Brain microvascular endothelial cell (primary cell): ENCODE data around the gene RBCK1.

Experiments
- DNase-seq: peaks from one replicate; pipeline ENCODE4 v3.0.0-alpha.2; 2020
- H3K27ac ChIP-seq: fragments of 250-450 bp; sonication (Bioruptor Pico); 2 replicates; pipeline ENCODE4 v1.5.1; 2020; ENCODE audit warnings: mild to moderate bottlenecking, moderate library complexity
- H3K27me3 ChIP-seq: fragments of 250-450 bp; sonication (Bioruptor Pico); replicated peaks from 2 replicates; pipeline ENCODE4 v1.5.1; 2020; ENCODE audit warnings: mild to moderate bottlenecking
- H3K36me3 ChIP-seq: fragments of 250-450 bp; sonication (Bioruptor Pico); replicated peaks from 2 replicates; pipeline ENCODE4 v1.5.1; 2020; ENCODE audit warnings: mild to moderate bottlenecking
- H3K4me3 ChIP-seq: 2 replicates; pipeline ENCODE4 v1.5.1; 2011; ENCODE audit warnings: low read depth, mild to moderate bottlenecking, control low read depth, low read length, moderate library complexity
- in situ Hi-C: cut with HindIII; loops from 2 replicates; pipeline ENCODE4 v1.10.0; 2017; ENCODE audit warnings: low sequenced_read_pairs, low pct_ligation_motif_present
- TF ChIP-seq, protein P1 (sequence below): IDR thresholded peaks from 2 replicates; pipeline ENCODE4 v1.5.1; 2011; ENCODE audit warnings: low read depth, mild to moderate bottlenecking, moderate library complexity, low read length, control low read depth, inconsistent platforms; ENCODE audit errors: missing control alignments

RBCK1 gene

DNA sequence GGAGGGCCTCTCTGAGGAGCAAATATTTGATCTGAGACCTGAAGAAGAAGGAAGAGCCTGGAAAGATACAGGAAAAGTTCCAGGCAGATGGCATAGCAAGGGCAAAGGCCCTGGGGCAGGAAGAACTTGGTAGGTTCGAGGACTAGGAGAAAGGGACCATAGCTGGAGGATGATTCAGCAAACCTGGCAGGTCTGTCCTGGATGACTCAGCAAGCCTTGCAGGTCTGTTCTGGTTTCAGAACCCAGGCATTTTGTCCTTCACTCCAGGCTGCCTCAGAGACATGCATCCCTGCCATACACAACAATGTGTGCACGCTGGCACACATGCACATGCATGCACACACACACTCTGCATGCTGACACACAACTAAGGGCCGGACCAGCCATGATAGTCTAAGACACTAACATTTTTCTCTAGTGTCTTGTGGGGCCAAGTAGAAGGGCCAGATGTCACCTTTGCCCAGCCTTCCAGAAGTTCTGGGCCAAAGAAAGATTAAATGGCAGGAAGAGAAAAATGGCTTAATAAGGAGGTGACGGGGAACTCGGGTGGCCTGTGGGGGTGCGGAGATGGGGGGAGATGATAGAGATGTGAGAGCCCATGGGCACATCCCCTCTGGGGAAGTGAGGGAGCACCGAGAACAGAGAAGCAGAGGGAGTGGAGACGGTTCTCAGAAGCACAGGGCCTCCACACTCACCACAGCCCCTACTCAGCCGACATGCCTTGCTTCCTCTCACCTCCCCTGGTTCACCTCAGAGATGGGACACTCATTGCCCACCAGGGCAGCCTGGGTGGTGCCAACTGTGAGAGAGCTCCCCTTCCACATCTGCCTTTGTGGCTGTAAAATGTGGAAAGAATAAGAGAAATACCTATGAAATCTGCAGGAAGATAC, 42.9 kb upstream of the RBCK1 start:
- TF ChIP-seq, protein P1, sequence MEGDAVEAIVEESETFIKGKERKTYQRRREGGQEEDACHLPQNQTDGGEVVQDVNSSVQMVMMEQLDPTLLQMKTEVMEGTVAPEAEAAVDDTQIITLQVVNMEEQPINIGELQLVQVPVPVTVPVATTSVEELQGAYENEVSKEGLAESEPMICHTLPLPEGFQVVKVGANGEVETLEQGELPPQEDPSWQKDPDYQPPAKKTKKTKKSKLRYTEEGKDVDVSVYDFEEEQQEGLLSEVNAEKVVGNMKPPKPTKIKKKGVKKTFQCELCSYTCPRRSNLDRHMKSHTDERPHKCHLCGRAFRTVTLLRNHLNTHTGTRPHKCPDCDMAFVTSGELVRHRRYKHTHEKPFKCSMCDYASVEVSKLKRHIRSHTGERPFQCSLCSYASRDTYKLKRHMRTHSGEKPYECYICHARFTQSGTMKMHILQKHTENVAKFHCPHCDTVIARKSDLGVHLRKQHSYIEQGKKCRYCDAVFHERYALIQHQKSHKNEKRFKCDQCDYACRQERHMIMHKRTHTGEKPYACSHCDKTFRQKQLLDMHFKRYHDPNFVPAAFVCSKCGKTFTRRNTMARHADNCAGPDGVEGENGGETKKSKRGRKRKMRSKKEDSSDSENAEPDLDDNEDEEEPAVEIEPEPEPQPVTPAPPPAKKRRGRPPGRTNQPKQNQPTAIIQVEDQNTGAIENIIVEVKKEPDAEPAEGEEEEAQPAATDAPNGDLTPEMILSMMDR, result no peak
- H3K36me3 ChIP-seq, result no peaks in the 10 kb centered on the region
- in situ Hi-C loops, result no loop called here
- no peak overlapping the region for H3K4me3 ChIP-seq
- peak; percentile 24 for DNase-seq
- H3K27me3 ChIP-seq, result no peaks in the 10 kb centered on the region
- H3K27ac ChIP-seq, result no peak overlapping the region

DNA sequence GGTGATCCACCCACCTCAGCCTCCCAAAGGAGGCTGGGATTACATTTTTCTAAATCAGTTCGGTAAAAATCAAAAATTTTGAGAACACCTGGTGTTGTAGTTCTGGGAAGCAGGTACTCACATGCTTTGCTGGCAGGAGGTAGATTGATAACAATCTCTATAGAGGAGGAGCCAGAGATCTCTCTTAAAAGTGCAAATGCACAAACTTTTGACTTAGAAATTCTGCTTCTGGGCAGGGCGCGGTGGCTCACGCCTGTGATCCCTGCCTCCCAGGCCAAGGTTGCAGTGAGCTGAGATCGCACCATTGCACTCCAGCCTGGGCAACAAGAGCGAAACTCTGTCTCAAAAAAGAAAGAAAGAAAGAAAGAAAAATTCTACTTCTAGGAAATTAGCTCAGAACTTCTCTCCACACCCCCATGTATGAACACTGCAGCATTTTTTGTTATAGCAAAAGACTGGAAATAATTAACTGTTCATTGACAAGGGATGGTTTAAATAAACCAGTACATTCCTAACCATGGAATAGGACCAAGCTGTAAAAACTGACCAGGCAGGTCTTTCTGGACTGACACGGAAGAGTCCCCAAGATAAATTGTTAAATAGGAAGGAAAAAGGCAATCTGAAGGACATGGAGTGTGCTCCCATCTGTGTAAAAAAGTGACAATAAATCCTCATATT, 41.9 kb upstream of the RBCK1 start:
- in situ Hi-C loops, result no loop called here
- Histone ChIP-seq H3K36me3 (no peaks in the 10 kb centered on the region), H3K27me3 (no peaks in the 10 kb centered on the region), H3K4me3 (no peak overlapping the region), H3K27ac (no peak overlapping the region)
- DNase-seq, result no peak
- TF ChIP-seq, protein P1, result no peak

GRCh38 chr20:366719-367485, 41.2 kb upstream of the RBCK1 start:
- H3K36me3 ChIP-seq, result no peaks in the 10 kb centered on the region
- H3K4me3 ChIP-seq, result no peak overlapping the region
- in situ Hi-C loops, result no loop called here
- H3K27me3 ChIP-seq, result no peaks in the 10 kb centered on the region
- H3K27ac ChIP-seq, result no peak overlapping the region
- TF ChIP-seq, protein P1, result no peak
- DNase-seq, result no peak

DNA sequence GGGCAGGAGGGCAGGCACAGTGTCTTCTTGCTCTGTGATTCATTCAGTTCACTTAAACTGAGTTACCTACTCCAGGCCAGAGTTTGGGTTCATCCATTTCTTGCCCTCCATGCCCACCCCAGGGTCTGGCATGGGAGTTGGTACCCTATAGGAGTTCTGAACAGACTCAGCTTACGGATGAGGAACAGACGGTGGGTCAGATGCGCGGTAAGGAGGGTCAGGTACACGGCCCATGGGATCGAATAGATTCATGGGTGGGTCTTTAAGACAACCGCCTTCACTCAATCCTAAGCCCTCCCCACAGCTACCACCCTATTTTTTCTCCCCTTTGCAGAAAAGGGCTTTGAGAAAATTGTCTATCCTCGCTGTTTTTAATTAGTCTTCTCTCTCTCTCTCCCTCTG, 40.6 kb upstream of the RBCK1 start:
- no peak overlapping the region for H3K4me3 ChIP-seq
- in situ Hi-C loops, result no loop called here
- H3K36me3 ChIP-seq, result no peaks in the 10 kb centered on the region
- TF ChIP-seq, protein P1, result no peak
- no peak for DNase-seq
- no peak overlapping the region for H3K27ac ChIP-seq
- H3K27me3 ChIP-seq, result no peaks in the 10 kb centered on the region

DNA sequence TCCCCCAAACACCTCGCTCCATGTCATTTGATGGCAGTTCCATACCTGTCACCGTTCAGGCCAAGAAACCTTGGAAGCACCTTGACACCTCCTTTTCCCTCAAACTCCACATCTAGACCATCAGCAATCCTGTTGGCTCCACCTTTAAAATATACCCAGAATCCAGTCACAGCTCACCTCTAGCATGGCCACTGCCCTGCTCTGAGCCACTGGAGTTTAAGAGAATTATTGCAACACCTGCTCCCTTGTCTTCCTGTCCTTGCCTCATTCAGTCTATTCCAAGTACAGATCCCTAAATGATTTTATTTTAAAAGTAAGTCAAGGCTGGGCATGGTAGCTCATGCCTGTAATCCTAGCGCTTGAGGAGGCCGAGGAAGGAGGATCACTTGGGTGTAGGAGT, 39.2 kb upstream of the RBCK1 start:
- no peak overlapping the region for H3K27ac ChIP-seq
- no peak for DNase-seq
- H3K27me3 ChIP-seq, result no peaks in the 10 kb centered on the region
- in situ Hi-C loops, result no loop called here
- TF ChIP-seq, protein P1, result no peak
- H3K36me3 ChIP-seq, result no peaks in the 10 kb centered on the region
- H3K4me3 ChIP-seq, result no peak overlapping the region
